ENCODE results near the gene SNRPA1.

SNRPA1 gene

DNA sequence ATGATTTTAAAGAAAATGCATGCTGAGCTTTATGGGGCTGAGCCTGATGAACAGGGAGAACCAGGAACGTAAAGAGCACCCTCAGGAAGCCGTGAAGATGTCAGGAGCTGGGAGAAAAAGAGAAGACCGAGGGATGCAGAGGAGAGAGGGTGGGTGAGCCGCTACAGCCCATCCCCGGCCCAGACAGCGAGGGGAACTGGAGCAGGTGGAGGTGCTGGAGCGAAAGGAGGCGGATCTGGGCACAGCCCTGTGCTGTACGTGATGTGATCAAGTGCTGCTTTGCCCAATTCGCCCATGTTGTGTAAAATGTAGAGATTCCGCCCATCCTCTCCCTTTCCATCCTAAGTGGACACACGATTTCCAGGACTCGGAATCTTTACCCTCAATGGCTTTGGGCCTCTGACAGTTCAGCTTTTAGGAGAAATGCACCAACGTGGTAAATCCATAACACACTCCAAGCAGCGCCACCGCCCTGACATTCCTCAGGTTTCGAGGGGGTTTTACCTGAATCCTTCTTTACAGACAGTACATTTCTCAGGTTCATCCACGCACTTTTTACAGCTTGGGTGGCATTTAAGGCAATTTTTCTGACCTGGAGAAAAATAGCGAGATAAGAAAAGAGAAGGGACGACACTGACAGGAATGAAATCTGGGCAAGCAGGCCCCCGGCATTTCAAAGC, 27.1 kb upstream of the SNRPA1 start:
- no peak for DNase-seq

- peak; percentile 31 for DNase-seq
Observed at GRCh38 chr15:101320501-101321052, 25.5 kb upstream of the SNRPA1 start.

GRCh38 chr15:101318839-101319238, 23.8 kb upstream of the SNRPA1 start:
- DNase-seq: no peak

DNA sequence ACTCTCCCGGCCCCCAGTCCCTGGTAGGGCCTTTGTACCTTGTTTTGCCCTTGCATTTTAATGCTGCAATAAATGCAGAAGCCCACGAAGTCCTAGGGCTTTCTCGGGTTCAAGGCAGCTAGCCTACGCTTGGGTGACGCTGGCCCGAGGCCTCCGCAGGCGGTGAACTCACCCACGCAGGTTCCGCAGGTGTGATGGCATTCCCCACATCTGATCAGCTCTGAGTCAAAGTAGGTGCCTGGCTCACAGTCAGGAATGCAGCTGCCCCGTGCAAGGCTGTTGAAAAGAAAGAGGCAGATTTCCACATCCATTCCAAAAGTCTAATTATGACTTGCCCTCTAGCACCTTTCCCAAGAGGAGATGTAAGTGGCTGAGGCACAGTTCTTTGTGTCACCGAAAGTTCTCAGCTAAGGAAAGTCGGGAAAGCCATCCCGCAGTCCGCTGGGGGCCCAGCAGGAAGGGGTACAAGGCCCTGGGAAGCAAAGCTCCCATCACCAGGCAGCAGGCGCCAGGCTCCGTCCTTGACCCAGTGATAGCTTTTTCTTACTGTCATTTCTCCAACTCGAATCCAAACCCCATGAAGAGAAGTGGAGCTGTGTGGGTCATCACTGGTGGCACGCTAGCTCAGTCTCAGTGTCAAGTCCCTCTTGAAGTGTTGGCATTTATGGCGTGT, 23.2 kb upstream of the SNRPA1 start:
- DNase-seq: no peak

DNA sequence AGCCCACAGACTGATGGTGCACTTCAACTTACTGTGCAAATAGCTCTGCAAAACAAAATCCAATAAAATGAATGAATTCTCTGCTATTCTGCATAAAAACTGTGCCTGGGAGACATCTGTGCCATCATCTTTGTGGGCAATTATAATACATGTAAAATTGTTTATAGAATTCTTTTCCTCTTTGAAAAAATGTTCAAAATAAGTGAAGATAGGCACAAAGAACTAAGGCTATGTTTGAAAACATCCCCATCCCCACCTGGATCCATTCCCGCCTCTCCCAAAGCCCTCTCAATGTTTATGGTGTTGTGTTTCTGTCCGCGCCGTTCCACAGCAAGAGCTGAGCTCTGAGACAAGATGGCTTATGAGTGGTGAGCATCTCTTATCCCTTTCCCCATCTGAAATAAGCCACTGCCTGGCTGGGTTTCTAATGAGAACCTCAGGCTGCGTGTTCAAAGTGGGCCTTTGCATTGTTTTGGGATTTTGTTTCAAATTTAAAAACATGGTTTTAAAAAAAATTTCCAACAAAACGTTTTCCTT, 22.4 kb upstream of the SNRPA1 start:
- DNase-seq: no peak

GRCh38 chr15:101316529-101316928, 21.5 kb upstream of the SNRPA1 start:
- no peak for DNase-seq

GRCh38 chr15:101315736-101316135, 20.7 kb upstream of the SNRPA1 start:
- no peak for DNase-seq

DNA sequence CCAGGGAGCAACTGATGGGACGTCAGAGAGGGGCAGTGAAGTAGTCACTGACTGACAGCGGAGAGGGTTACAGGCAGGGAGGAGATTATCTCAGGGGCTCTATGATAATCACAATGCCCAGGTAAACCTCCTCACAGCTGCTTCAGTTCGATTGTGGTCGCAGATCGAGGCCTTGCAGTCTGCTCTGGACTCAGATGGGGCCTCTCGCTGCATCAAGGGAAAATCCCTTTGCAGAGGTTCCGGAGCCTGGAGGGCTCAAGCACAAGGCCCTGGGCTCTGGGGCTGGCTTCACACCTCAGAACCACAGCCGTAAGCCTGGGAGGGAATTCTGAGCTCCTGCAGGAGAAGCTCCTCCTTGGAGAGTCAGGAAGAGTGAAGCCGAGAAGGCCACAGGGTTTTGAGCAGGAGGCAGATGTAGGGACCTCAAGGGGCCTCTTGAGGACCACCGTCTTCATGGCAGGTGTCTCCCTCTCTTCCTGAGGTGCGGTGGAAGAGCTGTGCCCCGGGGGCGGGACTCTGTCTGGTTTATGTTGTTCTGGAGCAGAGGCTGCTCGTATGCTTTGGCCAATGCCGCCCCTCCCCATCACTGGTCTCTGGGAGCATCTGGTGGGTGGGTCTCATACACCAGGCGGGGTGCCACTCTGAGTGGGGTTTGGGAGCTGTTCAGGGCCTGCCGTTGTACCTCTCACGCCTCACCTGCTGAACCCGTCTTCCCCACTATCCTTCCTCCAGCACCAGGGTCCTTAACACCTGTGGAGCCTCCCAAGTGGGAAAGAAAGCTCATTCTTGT, 19.5 kb upstream of the SNRPA1 start:
- DNase-seq: no peak

DNA sequence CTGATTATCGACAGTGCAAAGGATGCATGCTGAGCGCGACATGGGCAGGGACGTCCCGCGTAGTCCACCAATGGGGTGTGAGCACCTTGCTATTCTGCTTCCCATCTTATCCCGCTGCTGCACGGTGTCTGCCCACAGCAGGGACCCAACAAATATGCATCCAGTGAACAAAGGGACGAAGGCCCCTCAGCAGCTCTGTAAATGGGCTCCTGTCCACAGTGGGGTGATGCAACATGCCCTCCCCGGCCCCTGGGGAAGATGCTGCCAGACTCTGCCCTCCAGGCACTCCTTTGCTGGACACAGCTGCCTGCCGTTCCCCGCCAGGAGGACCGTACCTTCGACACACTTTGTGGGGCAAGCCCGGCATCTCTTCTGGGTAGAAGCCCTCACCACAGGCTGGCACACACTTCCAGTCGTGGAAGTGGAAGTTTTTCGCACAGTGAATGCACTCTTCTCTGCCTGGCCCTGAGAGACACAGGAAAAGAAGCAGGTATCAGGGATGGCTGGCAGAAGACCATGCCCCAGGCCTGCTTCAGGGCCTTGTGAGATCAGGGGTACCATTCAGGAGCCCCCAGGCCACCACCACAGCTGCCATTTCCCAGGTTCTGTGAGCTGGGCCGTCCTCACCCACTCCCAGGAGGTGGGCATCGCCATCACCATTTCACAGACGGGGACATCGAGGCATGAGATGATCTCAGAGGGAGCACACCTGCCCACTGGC, 18.2 kb upstream of the SNRPA1 start:
- no peak for DNase-seq

- no peak for DNase-seq
Observed at GRCh38 chr15:101310508-101310907, 15.5 kb upstream of the SNRPA1 start.

GRCh38 chr15:101310161-101310480, 15.1 kb upstream of the SNRPA1 start:
- no peak for DNase-seq

DNA sequence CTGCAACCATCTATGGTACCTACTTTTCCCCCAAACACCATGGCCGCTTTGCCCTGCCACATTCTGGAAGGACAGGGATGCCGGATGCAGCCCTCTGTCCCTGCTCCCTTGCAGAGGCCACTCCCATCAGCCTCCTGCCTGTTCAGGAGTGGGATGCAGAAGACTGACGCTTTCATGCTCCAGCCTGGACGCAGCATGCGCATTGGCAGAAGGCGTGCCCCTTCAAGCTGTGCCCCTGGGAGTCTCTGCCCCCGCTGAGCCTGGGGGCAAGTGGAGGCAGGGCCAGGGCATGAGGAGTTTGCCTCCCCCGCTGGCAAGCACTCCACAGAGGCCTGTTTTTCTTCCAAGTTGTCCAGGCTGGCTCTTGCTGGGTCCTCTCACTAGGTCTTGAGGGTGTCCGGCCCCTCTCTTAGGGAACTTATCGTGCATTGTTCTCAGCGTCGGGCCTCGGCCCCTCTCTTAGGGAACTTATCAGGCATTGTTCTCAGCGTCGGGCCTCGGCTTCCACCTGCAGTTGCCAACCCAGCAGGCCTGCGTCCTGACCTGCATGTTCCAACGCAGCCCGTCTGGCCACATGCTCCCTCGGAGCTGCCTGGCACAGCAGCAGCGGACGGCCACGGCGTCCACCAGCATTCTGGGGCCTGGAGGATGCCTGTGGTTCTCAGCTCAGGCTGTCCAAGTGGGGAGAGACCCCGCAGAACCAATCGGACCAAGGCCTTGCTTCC, 14.6 kb upstream of the SNRPA1 start:
- DNase-seq: no peak

DNA sequence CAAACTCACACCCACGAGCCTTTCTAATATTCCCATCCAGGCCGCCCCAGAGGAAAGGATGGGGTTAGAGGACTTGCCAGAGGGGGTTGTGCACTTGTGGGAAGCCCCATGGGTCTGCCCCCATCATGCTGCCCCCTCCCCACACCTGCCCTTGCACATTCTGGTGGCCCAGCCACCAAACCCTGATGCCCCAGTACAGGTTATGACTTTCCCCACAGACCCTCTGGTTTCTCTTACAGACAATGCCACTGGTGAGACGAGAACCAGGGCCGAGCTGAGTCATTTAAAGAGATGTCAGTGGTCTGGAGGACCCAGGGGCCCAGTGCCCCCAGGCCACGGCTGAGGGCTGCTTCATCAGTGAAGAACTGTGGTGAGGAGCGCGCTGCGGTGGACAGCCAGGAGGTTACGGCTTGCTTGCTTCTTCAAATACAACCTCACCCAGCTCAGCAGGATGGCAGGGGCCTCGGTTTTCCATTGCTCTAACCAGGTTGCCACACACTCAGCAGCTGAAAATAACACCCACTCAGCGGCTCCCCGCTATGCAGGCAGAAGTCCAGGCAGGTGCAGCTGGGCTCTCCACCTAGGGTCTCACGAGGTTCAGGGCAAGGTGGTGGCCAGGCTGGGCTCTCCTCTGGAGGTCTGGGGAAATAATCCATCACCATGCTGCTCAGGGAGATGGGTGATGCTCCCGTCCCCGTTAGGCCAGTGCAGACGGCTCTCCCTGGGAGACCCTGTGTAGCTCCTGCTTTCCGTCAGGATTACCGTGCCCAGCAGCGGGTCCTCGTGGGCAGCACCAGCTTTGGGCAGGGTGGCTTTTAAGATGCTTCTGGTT, 13.8 kb upstream of the SNRPA1 start:
- DNase-seq: no peak

GRCh38 chr15:101307897-101308603, 13.0 kb upstream of the SNRPA1 start:
- DNase-seq: no peak

DNA sequence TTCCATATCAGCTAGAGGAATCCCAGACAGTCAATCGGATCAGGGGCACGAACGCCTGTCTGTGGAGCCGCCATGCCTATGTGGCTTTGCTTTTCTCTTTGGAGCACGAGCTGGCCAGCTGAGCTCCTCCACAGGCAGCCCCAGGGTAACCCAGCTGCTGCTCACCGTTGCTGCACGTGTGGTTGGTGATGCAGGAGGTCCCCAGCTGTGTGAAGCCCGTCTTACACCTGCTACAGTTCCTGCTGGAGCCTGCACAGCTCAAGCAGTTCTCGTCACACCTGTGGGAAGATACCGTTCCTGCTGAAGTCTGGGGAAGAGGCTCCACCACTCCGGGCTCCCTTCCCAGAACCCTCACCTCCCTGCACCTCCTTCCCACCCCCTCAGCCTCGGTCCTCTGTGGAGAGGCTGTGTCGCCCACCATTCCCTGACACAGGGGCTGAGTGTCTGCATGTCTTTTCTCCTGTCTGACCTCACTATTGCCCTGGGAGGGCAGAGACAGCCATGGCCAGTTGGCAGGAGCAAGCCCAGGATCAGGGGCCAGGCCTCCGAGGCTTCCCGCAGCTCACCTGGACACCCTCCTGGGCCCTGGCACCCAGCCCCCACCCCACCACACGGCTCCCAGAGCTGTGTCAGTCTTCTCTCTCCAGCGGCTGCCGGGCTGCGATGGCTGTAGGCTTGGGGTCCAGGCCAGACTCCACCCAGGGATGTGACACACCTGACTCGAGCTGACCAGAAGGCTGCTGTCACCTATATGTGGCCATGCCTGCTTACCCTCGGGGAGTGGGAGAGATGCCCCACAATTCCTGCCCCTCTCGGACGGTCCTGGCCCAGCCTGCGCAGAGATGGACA, 12.2 kb upstream of the SNRPA1 start:
- no peak for DNase-seq

GRCh38 chr15:101306341-101307047, 11.4 kb upstream of the SNRPA1 start:
- DNase-seq: no peak

- no peak for DNase-seq
Observed at GRCh38 chr15:101305820-101306255, 10.8 kb upstream of the SNRPA1 start.

GRCh38 chr15:101303408-101303807, 8.4 kb upstream of the SNRPA1 start:
- DNase-seq: no peak
